T1000 (cell line): ENCODE data around the gene NUB1.

Experiments used
- DNase-seq: peaks from one replicate; lab custom pipeline; 2025; ENCODE audit warnings: mixed read lengths; lab: John Stamatoyannopoulos, UW

The NUB1 gene

DNA sequence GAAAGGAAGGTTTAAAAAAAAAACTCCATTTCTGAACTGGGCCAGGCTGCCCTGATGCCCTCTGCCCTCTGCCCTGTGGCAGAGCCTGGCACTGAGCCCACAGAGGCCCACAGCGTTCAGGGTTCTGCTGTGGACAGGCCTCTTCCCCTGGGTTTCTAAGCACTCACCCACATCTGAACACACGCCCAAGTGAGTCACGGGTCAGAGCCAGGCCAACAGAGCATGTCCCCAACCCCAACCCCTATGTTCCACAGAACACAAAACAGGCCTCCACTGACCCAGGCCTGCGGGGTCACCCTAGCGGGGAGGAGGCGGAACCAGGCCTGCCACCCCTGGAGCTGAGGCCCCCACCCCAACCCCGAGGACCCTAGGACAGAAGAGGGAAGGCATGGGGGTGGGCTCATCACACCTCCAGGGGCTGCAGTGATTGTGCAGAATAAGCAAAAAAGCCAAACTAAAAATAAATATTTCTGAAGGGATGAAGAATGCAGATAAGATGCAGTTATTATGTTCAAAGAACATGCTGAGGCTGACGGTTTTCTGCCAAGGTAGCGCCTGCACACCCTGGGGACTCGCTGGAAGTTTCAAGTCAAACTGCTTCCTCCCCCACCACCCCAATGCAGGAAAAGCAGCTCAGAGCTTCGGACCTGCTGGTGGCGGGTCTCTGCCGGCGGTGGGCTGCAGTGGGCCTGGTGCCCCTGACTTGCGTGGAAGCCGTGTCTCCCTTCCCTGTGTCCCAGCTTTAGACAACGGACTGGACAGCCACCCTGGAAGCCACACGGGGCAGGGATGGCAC is 62.8 kb downstream of the NUB1 start:
- DNase-seq = no peak

DNA sequence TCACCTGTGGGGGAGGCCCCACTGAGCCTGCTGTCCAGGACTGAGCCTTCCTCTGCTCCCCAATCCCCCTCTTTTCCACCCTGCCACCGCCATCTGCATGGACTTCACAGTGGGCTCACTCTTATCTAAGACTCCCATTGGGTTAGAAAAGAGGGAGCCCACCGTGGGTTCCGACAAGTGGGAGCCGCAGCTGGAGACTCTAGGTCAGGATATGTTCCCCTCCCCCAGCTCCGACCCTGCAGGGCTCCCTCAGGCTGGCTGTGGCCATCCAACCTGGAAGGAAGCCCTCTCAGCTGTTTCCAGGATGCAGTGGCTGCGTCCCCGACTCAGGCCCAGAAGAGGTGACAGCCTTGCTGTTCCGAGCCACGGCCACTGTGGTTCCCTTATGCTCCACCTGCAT is 63.4 kb downstream of the NUB1 start:
- DNase-seq = no peak

DNA sequence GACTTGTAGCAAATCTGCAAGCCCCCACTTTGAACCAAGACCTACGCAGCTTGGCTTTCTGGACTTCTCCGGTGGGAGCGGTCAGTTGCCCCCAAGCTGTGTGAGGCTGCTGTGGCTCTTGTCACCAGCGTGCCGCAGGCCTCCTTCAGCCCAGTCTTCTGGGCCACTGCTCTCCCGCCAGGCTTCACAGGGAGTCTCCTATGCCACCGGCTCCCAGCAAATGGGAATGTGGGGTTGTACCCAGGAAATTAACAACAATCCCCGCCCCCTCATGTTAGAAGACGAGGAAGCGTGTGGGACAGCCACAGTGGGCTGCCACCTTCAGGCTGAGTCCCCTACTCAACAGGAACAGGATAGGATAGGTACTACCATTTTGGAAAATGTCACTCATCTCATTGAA is 64.0 kb downstream of the NUB1 start:
- DNase-seq = no peak

DNA sequence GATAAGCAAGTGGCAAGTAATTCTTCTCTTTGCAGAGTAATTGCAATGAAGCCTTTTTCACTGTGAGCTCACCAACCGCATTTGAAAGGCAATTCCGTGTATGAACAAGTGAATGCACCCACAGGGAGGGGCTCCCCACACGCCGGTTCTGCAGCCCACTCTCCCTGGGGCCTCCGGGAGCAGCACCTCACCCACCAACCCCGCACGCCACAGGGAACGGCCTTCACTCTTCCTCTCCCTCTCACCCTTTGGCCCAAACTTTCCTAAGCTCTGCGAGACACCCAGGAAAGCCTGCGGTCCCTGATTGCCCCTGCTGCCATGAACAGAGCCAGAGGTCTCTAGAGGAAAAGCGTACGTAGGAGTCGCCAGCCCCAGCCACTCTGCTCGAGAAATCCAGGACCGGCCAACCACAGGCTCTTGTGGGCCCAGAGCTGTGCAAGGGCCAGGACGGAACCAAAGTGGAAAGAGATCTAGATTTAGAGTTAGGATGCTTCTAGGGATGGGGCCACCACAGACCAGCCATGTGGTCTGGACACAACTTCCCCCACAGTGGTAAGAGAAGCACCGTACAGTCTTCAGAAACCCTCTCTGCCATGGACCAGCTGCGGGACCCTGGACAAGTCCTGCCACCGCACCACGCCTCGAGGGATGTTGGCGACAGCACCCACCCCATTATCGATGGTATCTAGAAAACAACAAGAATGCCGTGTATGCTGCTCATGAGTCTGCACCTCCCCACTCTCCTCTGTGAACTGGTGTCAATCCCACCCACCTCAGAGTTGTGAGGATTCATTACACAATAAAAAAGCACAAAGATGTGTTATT is 64.7 kb downstream of the NUB1 start:
- no peak for DNase-seq

DNA sequence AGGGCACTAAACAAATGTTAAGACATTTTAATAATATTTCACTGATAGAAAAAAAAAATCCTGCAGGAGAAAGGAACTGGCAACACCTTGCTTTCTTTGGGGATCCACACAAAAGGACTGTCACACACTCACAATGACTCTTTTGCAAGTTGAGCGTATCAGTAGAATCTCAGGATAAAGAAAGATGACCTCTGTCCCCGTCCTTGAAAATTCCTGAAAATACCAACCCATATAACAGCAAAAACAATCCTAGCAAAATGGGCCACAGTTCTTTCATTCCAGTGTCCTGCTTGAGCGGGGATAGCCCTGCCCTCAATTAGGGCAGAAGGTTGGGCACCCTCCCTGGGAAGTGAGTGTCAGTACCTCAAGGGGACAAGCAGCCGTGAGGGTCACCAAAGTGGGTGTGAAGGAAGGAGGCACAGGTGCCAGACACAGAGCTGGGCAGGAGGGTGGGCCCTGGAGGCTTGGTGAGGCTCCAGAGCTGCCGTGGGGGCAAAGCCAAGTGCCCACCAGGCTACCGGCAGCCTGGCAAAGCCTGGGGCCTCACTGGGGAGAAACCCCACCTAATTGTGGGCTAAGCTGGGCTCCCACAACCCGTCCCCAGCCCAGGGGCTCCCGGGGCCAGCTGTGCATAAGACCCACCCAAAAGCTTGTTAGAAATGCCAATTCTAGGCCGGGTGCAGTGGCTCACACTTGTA is 65.4 kb downstream of the NUB1 start:
- no peak for DNase-seq

DNA sequence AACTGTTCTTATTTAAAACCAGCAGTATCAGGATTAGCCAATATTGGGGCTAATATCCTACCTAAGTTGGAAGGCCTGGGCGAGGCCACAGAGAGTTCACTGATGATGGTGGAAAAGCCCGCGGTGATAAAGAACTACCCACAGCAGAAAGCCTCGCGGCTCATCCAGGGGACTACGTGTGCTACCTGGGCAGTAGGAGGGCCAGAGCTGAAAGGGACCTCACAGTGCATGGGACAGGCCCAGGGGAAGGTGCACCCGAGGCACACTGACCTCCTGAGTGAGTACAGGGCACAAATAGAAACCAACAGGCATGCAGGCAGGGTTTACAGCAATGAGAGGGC is 66.9 kb downstream of the NUB1 start:
- no peak for DNase-seq

DNA sequence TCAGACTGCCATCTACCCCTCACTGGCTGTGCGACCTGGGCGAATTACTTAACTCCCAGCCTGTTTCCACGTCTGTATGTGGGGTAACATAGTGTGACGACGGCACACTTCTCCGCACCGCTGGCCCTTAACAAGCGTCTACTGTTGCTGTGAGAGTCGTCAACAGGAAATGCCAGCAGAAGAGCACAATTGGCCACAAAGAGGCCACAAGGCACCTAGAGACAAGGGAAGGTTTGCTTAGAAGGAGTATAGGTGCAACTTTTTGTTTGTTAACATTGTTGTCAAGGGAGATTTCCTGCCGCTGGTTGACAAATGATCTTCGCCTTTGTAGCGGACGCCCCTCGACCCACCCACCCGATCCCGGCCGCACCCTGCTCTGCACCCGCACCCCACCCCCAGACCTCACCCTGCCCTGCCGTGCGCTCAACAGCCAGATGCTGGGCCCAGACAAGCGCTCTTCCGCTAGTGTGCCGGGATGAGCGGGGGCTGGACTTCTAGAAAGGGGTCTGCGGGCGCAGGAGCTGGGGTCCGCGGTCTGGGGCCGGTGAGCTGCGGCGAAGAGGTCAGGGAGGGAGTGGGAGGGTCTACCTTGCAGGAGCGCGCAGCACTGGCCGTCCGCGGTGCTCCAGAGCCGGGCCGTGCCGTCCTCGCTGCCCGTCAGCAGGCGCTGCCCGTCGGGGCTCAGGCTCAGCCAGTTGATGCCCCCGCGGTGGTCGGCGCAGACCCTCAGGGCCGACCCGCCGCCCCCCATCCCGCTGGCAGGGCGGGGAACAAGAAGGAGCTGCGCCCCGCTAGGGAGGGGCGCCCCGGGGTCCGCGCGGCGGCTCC is 67.4 kb downstream of the NUB1 start:
- DNase-seq = no peak

DNA sequence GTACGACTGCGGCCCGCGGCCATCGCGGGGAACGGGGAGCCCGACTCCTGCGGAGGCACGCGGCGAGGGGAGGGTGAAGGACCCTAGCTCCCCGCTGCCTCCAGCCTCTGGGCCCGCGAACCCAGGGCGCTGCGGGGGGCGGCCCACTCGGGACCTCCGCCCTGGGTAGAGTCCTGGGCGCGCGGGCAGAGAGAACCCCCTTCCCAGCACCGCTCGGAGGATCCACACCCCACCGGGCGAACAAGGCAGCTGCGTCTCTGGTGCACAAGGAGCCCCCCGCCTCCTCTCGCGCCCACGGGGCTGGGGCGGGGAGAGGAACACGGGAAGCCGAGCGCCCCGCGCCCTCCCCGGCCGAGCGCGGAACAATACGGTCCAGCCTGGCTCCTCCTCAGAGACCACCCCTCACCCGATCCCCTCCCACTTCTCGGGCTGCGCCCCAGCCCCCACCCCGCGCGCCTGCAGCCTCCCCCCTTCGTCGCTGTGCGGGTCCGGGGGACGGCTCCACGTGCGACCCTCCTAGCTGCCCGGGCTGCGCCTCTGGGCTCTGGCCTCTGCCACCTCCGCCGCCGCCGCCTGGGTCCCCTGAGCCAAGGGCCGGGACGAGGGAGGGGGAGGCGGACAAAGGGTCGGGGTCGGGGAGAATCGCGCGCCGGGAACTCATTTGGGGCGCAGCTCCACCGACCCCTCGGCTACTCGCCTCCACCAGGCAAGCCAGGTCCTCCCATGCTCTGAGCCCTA is 68.2 kb downstream of the NUB1 start, which contains the start of gene WDR86:
Gene WDR86, minus strand, starts transcription at position 372 of the 738 bp plus-strand sequence. CDS start 449 bp downstream, outside the sequence.
- no peak for DNase-seq

DNA sequence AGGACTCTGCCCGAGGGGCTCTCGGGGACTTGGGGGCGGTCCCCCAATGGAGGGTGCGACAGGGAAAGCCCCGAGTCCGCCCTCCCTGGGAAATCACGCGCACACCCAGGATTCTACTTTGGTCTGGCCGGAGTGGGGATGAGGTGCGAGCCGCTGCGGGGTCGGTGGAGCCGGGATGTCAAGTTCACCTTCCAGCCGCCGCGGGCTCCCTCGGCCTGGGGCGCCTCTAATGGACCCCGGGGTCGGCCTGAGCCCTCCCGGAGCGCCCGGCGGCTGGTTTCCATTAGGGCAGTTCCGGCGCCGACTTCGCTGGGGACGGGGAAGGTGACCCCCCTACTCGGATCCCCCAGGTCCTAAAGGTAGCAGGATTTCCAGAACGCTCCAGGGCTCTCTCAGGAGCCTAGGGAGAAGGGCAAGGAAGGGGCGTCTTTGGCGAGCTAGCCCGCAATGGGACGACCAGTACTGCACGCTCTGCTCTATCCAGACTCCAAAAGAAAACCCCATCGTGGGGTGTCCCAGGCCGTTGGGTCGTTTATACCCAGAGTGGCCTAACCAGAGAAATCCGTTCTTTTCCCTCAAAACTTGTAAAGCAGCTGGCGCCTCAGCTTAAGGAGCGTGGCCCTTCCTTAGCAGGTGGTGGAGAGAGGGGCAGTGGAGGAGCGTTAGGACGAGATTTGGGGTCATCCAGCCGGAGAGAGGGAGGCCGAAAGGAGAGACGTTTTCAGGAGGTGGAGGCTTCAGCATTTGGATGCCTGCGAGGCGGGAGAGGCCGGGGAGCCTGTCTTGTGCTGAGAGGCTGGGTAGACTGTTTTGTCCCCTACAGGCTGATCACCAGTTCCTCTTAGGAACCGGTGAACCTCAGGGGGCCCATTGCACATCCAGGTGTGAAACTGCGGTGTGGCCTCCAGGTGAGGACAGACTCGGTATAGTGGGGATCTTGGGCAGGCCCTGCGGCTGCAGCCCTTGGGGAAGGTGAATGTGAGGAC is 69.1 kb downstream of the NUB1 start:
- no peak for DNase-seq

DNA sequence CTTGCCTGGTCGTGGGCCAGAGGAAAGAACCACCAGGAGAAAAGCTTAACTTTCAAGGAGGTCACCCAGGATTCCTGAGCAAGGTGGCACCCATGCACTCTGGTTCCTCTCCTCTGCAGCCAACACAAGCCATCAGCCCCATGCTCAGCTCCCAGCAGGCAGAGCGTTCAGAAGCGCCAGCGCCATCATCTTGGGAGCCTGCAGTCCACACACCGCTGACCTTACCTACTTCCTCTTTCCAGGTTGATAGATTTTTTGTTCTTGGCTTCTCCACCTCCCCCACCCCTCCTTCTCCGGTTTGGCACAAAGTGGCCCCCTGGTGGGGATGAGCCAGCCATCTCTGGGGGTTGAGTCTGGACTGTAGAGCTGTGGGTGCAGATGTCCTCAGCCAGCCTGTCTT is 69.9 kb downstream of the NUB1 start:
- no peak for DNase-seq

DNA sequence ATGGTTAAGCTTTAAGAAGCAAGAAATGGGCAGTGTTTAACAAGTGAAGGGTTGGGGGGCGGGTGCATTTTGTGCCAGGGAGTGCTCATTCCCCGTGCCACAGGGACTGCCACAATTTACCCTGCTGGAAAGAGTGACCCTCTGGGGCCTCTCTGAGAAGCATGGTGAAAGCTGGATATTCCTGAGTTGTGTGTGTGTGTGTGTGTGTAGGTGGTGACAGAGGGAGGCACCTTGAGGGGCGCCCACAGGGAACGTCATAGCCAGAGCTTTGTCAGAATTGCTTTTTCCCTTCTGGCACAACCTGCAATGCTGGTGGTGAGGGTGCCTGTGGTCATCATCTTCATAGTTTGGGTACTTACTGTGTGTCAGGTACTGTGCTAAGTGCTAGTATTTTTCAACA is 70.7 kb downstream of the NUB1 start:
- no peak for DNase-seq

DNA sequence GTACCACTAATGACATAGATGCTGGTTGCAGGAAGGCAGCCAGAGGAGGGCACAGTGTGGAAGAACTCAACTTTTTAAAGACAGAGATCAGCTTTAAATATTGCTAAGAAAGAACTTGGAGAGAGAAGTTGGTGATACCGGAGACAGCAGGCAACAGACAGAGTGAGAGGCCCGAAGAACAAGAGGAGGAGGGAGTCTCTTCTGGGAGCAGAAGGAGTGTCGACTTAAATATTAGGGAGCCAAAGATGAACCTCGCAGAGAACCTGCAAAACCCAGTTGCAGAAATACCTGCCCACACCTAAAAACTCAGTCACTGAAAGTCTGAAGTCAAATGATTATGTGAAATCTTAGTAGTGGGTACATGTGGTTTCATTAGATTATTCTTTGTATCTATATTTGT is 71.6 kb downstream of the NUB1 start:
- no peak for DNase-seq

DNA sequence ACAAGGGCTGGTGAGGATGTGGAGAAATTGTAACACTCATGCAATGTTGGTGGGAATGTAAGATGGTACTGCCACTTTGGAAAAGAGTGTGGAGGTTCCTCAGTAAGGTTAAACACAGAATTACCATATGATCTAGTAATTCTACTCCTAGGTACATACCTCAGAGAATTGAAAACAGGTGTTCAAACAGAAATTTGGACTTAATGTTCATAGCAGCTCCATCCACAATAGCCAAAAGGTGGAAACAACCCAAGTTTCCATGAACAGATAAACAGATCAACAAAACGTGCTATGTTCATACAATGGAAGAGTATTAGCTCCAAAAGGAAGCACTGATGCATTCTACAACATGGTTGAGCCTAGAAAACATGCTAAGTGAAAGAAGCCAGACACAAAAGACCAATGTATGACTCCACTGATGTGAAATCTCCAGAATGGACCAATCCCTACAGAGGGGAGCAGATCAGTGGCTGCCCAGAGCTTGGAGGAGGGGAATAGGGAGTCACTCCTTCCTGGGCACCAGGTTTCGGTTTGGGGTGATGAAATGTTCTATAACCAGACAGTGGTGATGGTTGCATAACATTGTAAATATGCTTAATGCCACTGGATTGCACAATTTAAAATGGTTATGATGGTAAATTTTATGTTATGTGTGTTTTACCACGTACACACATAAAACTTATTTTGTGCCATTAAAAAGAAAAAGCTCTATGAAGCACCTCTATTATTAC is 73.9 kb downstream of the NUB1 start:
- DNase-seq = no peak

DNA sequence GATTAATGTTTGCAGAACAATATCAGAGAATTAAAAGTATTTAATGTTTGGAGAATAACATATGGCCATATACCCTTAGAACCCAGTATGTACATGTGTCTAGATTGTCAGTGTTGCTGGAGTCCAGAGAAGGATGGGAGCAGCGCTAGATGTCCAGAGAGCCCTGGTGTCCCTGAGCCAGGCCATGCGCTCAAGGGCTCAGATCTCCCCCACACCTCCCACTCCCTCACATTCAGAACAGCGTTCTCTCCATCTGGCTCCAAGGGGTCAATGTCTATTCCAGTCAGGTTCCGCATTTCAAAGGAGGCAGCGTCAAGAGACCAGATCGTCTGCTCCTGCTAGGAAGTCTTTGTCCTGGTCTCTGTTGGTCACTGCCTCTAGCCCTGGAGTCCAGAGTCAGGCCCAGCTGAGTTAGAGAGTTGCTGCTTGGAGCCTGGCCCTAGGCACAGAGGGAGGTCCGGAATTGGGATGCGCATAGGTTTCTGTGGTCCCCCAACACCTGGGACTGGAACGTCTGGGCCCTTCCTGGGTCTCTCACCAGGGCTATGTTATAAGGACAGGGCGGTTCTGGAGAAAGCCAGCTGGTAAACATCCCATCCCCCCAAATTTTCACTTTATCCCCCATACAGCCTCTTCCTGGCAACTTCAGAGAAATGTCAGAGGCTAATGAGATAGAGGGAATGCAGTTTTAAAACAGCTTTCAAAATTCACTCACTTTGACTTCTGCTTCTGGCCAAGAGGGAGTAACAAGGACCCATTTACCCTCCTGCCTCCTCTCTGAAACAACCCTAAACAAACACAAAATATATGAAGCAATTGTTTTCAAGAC is 74.7 kb downstream of the NUB1 start:
- no peak for DNase-seq

DNA sequence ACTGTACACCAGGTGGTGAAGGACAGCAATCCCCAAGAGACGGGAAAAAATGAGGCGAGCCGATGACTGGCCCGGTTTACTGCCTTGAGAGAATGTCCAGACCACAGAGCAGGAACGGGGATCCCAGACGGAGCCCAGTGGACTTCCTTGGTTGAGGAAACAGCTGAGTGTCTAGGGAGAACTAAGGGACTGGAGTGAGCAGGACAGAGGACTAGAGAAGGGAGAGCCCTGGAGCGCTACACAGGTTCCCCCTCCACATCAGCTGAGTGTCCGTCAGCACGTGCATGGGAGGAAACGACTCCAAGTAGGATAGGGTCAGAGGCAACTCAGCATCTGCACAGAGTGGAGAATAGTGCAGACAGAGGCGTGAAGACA is 75.3 kb downstream of the NUB1 start:
- DNase-seq = no peak

DNA sequence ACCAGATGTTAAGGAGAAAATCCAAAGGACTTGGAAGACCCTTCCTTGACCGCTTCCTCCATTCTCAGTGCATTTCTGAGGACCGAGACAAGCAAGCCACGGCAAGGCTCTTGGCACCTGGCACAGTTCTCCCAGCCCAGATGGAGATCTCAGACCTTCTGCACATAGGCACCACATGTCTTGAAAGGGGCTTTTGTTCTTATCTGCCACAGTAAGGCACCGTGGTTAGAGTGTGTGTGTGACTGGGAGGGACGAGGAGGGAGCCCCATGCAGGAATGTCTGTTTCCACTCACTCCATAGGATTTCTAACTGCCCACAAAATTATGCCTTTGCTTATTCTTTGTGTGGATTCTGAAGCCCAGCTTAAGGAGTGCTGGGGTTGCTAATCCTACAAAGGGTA is 78.5 kb downstream of the NUB1 start:
- no peak for DNase-seq

DNA sequence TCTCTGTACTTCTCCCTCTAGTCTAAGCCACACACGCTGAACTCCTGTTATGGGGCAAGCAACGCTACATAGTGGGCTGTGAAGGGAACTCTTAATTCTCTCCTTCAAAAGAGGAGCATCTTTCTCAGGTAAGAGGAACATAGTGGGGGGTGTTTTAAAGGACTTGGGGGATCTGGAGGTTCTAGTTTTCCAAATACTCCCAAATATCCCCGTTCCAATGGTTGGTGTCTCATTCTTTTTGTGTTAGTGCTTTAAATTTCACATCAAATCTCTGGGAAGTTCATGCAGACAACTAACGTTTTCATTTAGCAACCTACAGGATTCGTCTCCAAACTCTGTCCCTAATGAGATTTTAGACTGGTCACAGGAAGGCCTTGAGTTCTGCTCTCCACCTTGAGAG is 80.6 kb downstream of the NUB1 start:
- no peak for DNase-seq

DNA sequence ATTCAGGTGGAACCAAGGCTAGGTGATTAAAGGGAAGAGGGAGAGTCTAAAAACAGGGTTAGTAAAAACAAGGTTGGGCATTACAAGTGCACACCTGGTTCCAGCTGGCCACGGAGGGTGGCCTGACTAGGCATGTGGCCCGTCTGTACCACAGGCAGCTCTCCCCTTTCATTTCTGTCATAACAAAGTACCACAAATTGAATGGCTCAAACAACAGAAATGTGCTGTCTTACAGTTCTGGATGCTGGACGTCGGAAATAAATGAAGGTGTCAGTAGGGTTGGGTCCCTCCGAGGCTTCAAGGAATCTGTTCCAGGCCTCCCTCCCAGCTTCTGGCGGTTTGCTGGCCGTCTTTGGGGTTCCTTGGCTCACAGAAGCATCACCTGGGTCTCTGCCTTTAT is 81.6 kb downstream of the NUB1 start:
- DNase-seq = no peak
